ENCODE results near the gene KCNAB2.

DNA sequence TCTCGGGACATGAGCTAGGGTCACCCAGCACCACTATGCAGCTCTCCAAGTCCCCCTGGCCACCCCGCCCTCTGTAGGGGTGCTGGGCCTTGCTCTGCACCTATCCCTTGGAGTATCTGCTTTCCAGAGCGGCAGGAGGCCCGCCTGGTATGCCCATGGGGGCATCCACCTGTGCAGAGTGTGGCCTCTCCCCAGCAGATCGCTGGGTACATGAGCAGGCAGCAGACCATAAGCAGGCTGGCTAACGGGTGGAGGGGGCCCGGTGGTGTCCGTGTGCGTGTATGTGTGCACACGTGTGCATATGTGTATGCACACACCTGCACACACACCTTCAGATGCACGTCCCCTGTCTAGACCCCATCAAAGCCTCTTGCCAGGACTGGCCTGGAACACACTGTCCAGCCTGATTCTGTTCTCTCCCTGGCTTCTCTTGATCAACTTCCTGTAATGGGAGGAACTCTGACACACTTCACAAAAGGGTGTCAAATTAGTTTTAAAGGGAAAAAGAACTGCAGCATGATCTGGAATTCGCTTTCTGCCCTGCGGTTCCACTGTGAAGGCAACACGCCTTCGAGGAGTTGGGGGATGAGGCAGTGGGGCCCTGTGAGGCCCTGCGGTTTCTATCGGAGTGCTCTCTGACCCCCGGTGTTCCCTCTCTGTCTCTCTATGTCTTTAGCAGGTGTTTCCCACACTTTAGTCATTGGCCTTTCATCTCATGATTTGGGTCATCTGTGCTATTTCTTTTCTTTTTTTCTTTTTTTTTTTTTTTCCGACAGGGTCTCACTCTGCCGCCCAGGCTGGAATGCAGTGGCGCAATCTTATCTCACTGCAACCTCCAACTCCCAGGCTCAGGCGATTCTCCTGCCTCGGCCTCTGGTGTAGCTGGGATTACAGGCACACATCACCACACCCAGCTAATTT lies 36.3 kb upstream of the KCNAB2 start:
- no peak for TF ChIP-seq OSR1 (CRISPR knock-in tag; IDR thresholded peaks at IDR 0.05)
- TF ChIP-seq ARNTL (CRISPR knock-in tag; IDR thresholded peaks at IDR 0.05; ENCODE audit: borderline replicate concordance, low read depth) = no peak
- TF ChIP-seq, protein P1, sequence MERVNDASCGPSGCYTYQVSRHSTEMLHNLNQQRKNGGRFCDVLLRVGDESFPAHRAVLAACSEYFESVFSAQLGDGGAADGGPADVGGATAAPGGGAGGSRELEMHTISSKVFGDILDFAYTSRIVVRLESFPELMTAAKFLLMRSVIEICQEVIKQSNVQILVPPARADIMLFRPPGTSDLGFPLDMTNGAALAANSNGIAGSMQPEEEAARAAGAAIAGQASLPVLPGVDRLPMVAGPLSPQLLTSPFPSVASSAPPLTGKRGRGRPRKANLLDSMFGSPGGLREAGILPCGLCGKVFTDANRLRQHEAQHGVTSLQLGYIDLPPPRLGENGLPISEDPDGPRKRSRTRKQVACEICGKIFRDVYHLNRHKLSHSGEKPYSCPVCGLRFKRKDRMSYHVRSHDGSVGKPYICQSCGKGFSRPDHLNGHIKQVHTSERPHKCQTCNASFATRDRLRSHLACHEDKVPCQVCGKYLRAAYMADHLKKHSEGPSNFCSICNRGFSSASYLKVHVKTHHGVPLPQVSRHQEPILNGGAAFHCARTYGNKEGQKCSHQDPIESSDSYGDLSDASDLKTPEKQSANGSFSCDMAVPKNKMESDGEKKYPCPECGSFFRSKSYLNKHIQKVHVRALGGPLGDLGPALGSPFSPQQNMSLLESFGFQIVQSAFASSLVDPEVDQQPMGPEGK (CRISPR knock-in tag; IDR thresholded peaks at IDR 0.05; ENCODE audit: borderline replicate concordance) = no peak
- TF ChIP-seq ZFP3 (CRISPR knock-in tag; IDR thresholded peaks at IDR 0.05) = no peak
- no peak for TF ChIP-seq RARB (CRISPR knock-in tag; IDR thresholded peaks at IDR 0.05)
- no peak for TF ChIP-seq ZNF8 (CRISPR knock-in tag; IDR thresholded peaks at IDR 0.05)
- TF ChIP-seq, protein P2, sequence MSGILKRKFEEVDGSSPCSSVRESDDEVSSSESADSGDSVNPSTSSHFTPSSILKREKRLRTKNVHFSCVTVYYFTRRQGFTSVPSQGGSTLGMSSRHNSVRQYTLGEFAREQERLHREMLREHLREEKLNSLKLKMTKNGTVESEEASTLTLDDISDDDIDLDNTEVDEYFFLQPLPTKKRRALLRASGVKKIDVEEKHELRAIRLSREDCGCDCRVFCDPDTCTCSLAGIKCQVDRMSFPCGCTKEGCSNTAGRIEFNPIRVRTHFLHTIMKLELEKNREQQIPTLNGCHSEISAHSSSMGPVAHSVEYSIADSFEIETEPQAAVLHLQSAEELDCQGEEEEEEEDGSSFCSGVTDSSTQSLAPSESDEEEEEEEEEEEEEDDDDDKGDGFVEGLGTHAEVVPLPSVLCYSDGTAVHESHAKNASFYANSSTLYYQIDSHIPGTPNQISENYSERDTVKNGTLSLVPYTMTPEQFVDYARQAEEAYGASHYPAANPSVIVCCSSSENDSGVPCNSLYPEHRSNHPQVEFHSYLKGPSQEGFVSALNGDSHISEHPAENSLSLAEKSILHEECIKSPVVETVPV (CRISPR knock-in tag; IDR thresholded peaks at IDR 0.05) = no peak
- TF ChIP-seq ZFP30 (CRISPR knock-in tag; IDR thresholded peaks at IDR 0.05) = no peak
- TF ChIP-seq CSDC2 (CRISPR knock-in tag; IDR thresholded peaks at IDR 0.05) = no peak
- TF ChIP-seq, protein P3, sequence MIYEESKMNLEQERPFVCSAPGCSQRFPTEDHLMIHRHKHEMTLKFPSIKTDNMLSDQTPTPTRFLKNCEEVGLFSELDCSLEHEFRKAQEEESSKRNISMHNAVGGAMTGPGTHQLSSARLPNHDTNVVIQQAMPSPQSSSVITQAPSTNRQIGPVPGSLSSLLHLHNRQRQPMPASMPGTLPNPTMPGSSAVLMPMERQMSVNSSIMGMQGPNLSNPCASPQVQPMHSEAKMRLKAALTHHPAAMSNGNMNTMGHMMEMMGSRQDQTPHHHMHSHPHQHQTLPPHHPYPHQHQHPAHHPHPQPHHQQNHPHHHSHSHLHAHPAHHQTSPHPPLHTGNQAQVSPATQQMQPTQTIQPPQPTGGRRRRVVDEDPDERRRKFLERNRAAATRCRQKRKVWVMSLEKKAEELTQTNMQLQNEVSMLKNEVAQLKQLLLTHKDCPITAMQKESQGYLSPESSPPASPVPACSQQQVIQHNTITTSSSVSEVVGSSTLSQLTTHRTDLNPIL (CRISPR knock-in tag; IDR thresholded peaks at IDR 0.05; ENCODE audit: low read depth) = no peak

All from SK-N-SH treated with all-trans-retinoic acid at 6 μM for 48 hours (cell line).